ENCODE results near the gene NANOS2.

NANOS2 gene

GRCh38 chr19:45913874-45914830 lies at the start of gene NANOS2:
NANOS2 (minus strand) TSS chr19:45914778; CDS start chr19:45914693, 85 bp downstream.
- no peak for DNase-seq

GRCh38 chr19:45962021-45962420 lies 47.4 kb upstream of the NANOS2 start:
- DNase-seq = no peak

- DNase-seq = no peak
Measured at GRCh38 chr19:45960595-45961235, 46.1 kb upstream of the NANOS2 start.

GRCh38 chr19:45959517-45960025 lies 45.0 kb upstream of the NANOS2 start:
- no peak for DNase-seq

- no peak for DNase-seq
Measured at GRCh38 chr19:45958769-45959516, 44.4 kb upstream of the NANOS2 start.

DNA sequence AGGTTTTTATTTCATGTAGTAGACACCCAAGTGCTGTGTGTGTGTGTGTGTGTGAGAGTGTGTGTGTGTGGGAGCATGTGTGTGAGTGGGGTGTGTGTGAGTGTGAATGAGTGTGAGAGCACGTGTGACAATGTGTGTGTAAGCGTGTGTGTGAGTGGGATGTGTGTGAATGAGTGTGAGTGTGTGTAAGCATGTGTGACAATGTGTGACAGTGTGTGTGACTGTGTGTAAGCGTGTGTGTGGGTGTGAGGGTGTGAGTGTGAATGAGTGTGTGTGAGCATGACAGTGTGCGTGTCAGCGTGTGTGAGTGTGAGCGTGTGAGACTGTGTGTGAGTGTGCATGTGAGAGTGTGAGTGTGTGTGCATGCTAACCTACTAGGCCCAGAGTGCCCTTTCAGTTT lies 43.7 kb upstream of the NANOS2 start:
- DNase-seq = no peak

GRCh38 chr19:45955905-45956608 lies 41.5 kb upstream of the NANOS2 start:
- DNase-seq = no peak

DNA sequence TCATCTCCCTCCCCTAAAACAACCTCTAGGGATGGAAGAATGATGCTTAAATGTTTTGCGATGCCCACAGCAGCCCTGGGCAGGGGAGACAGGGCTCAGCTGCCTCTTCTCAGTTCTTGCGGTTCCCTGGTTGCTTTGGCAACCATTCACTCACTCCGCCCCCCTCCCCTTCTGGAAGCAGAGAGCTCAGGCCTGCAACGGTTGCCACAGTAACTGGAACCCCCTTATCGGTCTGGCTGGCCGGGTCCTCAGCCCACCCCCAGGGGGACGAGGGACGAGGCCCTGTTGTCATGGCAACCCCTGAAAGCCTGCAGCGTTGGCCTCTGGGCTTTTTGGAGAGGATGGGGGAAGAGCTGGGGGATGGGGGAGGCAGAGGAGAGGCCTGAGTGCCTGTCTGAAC lies 39.6 kb upstream of the NANOS2 start:
- DNase-seq = no peak

DNA sequence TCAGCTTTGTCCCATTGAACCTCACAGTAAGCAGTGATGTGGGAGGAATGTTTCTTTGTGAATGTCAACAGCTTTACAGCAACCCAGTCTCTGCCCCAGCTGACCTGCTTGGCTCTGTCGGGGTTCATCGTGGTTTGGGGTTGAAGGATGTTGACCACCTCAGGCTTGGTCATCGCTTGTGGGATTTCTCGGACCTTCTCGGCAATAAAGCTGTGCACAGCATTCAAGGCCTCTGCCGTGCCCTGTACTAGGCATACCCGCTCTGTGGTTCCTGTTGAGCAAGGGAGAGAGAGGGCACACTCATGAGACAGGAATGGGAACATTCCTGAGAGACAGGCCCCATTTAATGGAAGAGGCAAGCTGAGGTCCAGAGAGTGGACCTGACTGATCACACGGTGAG lies 39.1 kb upstream of the NANOS2 start:
- DNase-seq = no peak

DNA sequence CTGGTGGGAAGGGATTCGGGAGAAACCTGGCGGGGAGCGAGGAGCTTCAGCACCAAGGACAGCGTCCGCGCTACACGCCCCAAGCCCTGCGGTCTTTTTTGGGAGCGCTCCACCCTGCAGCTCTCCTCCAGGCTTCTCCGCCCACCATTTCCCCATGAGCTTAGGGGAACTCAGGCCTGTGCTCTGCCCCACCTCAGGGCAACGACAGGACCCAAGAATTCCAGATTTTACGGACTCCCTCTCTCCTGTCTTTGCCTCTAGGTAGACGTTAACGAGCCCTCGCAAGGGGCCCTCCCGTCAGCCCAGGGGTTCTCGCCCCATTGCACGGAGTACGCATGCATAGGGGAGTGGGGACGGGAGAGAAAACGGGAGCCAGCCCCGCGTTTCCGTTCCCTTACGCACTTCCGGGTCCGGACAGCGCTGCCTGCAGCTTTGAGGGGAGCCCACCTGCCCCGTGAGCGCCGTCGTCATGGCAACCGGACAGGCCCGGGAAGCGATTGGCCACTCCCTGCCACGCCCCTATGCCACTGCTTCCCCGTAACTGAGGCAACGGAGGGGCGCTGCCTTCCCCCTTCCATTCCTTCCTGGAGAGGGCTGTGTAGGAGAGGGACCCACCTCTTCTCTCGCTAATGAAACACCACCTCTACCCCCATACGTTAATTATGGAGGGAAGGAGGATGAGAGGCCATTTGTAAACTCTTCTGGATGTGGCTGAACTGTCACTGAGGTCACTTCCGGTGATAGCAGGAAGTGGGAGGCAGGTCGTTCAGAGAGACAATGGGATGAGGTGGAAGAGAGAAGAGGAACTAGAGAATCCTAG lies 38.3 kb upstream of the NANOS2 start:
- DNase-seq = no peak

- DNase-seq = no peak
Measured at GRCh38 chr19:45952341-45952685, 37.7 kb upstream of the NANOS2 start.

- DNase-seq = no peak
Measured at GRCh38 chr19:45947926-45948325, 33.3 kb upstream of the NANOS2 start.

- no peak for DNase-seq
Measured at GRCh38 chr19:45940515-45940805, 25.9 kb upstream of the NANOS2 start.

- DNase-seq = no peak
Measured at GRCh38 chr19:45939792-45940514, 25.4 kb upstream of the NANOS2 start.

GRCh38 chr19:45938733-45939319 lies 24.2 kb upstream of the NANOS2 start:
- DNase-seq = no peak

DNA sequence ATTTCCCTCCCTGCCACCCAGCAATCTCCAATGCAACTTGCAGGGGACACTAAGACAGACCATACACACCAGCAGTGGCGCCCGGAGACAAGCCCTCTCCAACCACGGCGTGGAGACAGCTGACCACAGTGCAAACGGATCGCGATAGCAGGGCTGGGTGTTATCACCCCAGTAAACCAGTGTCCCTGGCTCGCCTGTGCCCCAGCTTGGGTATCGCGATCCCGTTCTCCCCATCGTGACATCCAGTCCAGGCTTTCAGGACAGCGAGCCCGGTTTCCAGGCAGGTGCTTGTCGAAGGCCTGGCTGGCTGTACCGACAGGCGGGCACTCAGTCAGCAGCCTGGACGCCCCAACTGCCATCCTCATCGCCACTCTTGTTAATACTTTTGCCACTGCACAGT lies 20.7 kb upstream of the NANOS2 start:
- DNase-seq = no peak

- DNase-seq = no peak
Measured at GRCh38 chr19:45934551-45935230, 20.1 kb upstream of the NANOS2 start.

GRCh38 chr19:45933759-45934158 lies 19.2 kb upstream of the NANOS2 start:
- no peak for DNase-seq

DNA sequence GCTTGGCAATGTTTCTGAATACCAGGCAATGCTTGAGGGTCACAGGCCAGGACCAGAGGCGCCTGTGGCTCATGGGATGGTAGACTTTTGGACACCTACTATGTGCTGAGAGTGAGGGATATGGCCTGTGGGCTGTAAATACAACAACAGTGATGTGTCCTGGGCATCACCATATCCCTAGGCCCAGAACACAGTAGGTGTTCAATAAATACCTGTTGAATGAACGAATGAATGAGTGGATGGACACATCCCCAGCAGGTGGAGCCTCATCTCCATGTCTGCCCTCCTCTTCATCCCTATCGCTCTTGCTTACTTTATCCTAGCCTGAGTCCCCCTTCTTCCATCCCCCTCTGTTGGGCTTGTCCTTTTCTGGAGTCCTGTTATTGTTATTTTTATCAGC lies 16.5 kb upstream of the NANOS2 start:
- DNase-seq = no peak

DNA sequence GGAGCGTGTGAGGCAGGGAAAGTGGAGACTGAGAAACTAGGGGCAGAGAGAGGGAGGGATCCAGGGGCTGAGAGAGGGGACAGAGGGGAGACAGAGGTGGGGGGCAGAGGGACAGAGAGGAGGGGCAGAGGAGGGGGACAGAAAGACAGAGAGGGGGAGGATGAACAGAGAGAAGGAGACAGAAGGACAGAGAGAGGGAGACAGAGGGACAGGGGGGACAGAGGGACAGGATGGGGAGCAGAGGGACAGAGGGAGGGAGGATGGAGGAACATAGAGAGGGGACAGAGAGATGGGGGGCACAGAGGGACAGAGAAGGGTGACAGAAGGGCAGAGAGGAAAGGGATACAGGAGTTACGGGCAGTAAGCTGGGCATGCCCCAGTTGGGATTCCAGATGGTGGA lies 14.7 kb upstream of the NANOS2 start:
- DNase-seq = no peak

Measured in amniotic stem cell (primary cell).